ENCODE results near the gene DLGAP1.

The DLGAP1 gene

GRCh38 chr18:4144201-4144600 is 310.9 kb downstream of the DLGAP1 start:
- no peak for DNase-seq

- DNase-seq = no peak
Measured at GRCh38 chr18:4143585-4143984, 311.5 kb downstream of the DLGAP1 start.

- no peak for DNase-seq
Measured at GRCh38 chr18:4142876-4143275, 312.2 kb downstream of the DLGAP1 start.

- DNase-seq = peak; percentile 17
Measured at GRCh38 chr18:4134700-4135099, 320.4 kb downstream of the DLGAP1 start.

- no peak for DNase-seq
Measured at GRCh38 chr18:4130734-4131719, 324.1 kb downstream of the DLGAP1 start.

GRCh38 chr18:4126939-4127338 is 328.2 kb downstream of the DLGAP1 start:
- DNase-seq = no peak

- DNase-seq = no peak
Measured at GRCh38 chr18:4125627-4126230, 329.4 kb downstream of the DLGAP1 start.

- DNase-seq = no peak
Measured at GRCh38 chr18:4125224-4125623, 329.9 kb downstream of the DLGAP1 start.

GRCh38 chr18:4119813-4120212 is 335.3 kb downstream of the DLGAP1 start:
- no peak for DNase-seq

GRCh38 chr18:4119127-4119648 is 335.9 kb downstream of the DLGAP1 start:
- DNase-seq = no peak

- no peak for DNase-seq
Measured at GRCh38 chr18:4108016-4108415, 347.1 kb downstream of the DLGAP1 start.

- no peak for DNase-seq
Measured at GRCh38 chr18:4107049-4107467, 348.0 kb downstream of the DLGAP1 start.

- peak; percentile 27 for DNase-seq
Measured at GRCh38 chr18:4106407-4107033, 348.6 kb downstream of the DLGAP1 start.

- DNase-seq = no peak
Measured at GRCh38 chr18:4102901-4103300, 352.2 kb downstream of the DLGAP1 start.

GRCh38 chr18:4101009-4101408 is 354.1 kb downstream of the DLGAP1 start:
- no peak for DNase-seq

GRCh38 chr18:4096486-4096885 is 358.6 kb downstream of the DLGAP1 start:
- no peak for DNase-seq

GRCh38 chr18:4093676-4094075 is 361.4 kb downstream of the DLGAP1 start:
- DNase-seq = no peak

- no peak for DNase-seq
Measured at GRCh38 chr18:4084382-4084900, 370.7 kb downstream of the DLGAP1 start.

GRCh38 chr18:4078246-4078645 is 376.9 kb downstream of the DLGAP1 start:
- DNase-seq = no peak

GRCh38 chr18:4077721-4078120 is 377.4 kb downstream of the DLGAP1 start:
- DNase-seq = no peak

GRCh38 chr18:4077204-4077603 is 377.9 kb downstream of the DLGAP1 start:
- DNase-seq = no peak

GRCh38 chr18:4074647-4075046 is 380.5 kb downstream of the DLGAP1 start:
- DNase-seq = no peak

- DNase-seq = no peak
Measured at GRCh38 chr18:4069183-4069582, 385.9 kb downstream of the DLGAP1 start.
